A549 (cell line): Measurements from ENCODE around the gene OOSP1. TPM values are rescaled to one million over a fixed set of nuclear protein-coding genes. Genes with fewer than 3 reads are reported as not detected.

ENCODE experiments used
- ATAC-seq, 2 experiments: fragments of 200-7000 bp in 1 of 2; fragments of >200 bp in 1 of 2; cut with Nextera tagmentation in 1 of 2; cut with Tn5 transposase in 1 of 2; 3 replicates each; pipeline versions ENCODE4 v1.8.0 to v1.9.1; 2018 to 2020; ENCODE audit warnings: mild to moderate bottlenecking in 1 of 2, moderate library complexity in 1 of 2
- CTCF ChIA-PET: fragments of 300-600 bp; sonication (Branson Sonifier 250); formaldehyde crosslinking; extraction: SDS; loops from one replicate; lab custom pipeline; 2021; ENCODE audit warnings: antibody characterized with exemption, inconsistent platforms; lab: Yijun Ruan, JAX
- POLR2A ChIA-PET: fragments of 350-600 bp; formaldehyde crosslinking; extraction: SDS; loops from one replicate; lab custom pipeline; 2021; ENCODE audit warnings: antibody characterized with exemption, inconsistent platforms; lab: Yijun Ruan, JAX
- DNase-seq, 2 experiments: peaks; one replicate each; pipeline versions ENCODE4 v3.0.0 to v3.0.0-alpha.2; 2011 to 2016; ENCODE audit warnings: low read depth in 1 of 2, low spot score in 1 of 2
- FAIRE-seq: peaks from 2 replicates; lab custom pipeline; 2011; peaks lifted over from hg19 to GRCh38; lab: Jason Lieb, UNC
- H3K27ac ChIP-seq, 2 experiments: fragments of >200 bp; sonication (Bioruptor Twin); formaldehyde crosslinking; 3 replicates each; pipeline ENCODE4 v1.5.1; 2016 to 2017
- H3K4me1 ChIP-seq: fragments of >200 bp; sonication (Bioruptor Twin); formaldehyde crosslinking; 3 replicates; pipeline ENCODE4 v1.6.1; 2016
- H3K4me2 ChIP-seq: fragments of >200 bp; sonication (Bioruptor Twin); formaldehyde crosslinking; 3 replicates; pipeline ENCODE4 v1.6.1; 2016
- H3K4me3 ChIP-seq: fragments of >200 bp; sonication (Bioruptor Twin); formaldehyde crosslinking; 3 replicates; pipeline ENCODE4 v1.5.1; 2016
- H3K9me3 ChIP-seq: fragments of >200 bp; sonication (Bioruptor Twin); formaldehyde crosslinking; 3 replicates; pipeline ENCODE4 v1.6.1; 2016
- CHD4 ChIP-seq: fragments of 200-600 bp; sonication (generic); IDR thresholded peaks from 2 replicates; pipeline ENCODE4 v1.6.1; 2016; ENCODE audit warnings: antibody characterized with exemption, mild to moderate bottlenecking, borderline replicate concordance
- ELK1 ChIP-seq: fragments of 150-350 bp; IDR thresholded peaks from 2 replicates; pipeline ENCODE4 v1.6.1; 2014; ENCODE audit warnings: low read depth, mild to moderate bottlenecking, low read length
- ESRRA ChIP-seq: fragments of 150-350 bp; IDR thresholded peaks from 2 replicates; pipeline ENCODE4 v1.6.1; 2014; ENCODE audit warnings: mild to moderate bottlenecking, low read length, borderline replicate concordance
- FOSL2 ChIP-seq, 2 experiments: fragments of 450-650 bp in 1 of 2; fragments of >200 bp in 1 of 2; sonication (Bioruptor Twin) in 1 of 2; formaldehyde crosslinking; IDR thresholded peaks; 2 replicates each; pipeline versions ENCODE4 v1.5.0 to v1.6.1; 2016 to 2020; ENCODE audit warnings: mild to moderate bottlenecking in 1 of 2, moderate library complexity in 1 of 2
- HEYL ChIP-seq: fragments of 250-450 bp; sonication (Bioruptor Pico); IDR thresholded peaks from 2 replicates; pipeline ENCODE4 v1.8.0; 2021; ENCODE audit warnings: mild to moderate bottlenecking, moderate library complexity
- JUN ChIP-seq, 2 experiments: fragments of >200 bp; sonication (Bioruptor Twin); formaldehyde crosslinking; IDR thresholded peaks; 2 replicates in 1 of 2; 3 replicates in 1 of 2; pipeline ENCODE4 v1.6.1; 2016 to 2017
- JUNB ChIP-seq: fragments of >200 bp; sonication (Bioruptor Twin); formaldehyde crosslinking; IDR thresholded peaks from 2 replicates; pipeline ENCODE4 v1.6.1; 2016
- MAFK ChIP-seq: fragments of 450-650 bp; IDR thresholded peaks from 2 replicates; pipeline ENCODE4 v1.6.1; 2014; ENCODE audit not compliant: partially characterized antibody
- NFE2L2 ChIP-seq: fragments of 150-350 bp; conservative IDR thresholded peaks from 2 replicates; pipeline ENCODE4 v1.6.1; 2014; ENCODE audit warnings: low read length
- PHF8 ChIP-seq: fragments of 200-600 bp; sonication (generic); IDR thresholded peaks from 2 replicates; pipeline ENCODE4 v1.6.1; 2016; ENCODE audit warnings: low read depth, mild to moderate bottlenecking, antibody characterized with exemption, moderate library complexity, borderline replicate concordance
- POLR2AphosphoS2 ChIP-seq: conservative IDR thresholded peaks from 2 replicates; pipeline ENCODE4 v1.6.1; 2012; ENCODE audit warnings: low read length, improper control_type of control experiment, inconsistent platforms
- RAD21 ChIP-seq, 2 experiments: fragments of >200 bp in 1 of 2; sonication (Bioruptor Twin) in 1 of 2; formaldehyde crosslinking in 1 of 2; IDR thresholded peaks in 1 of 2; conservative IDR thresholded peaks in 1 of 2; 2 replicates in 1 of 2; 3 replicates in 1 of 2; pipeline ENCODE4 v1.6.1; 2012 to 2018; ENCODE audit warnings: inconsistent platforms in 1 of 2
- RNF2 ChIP-seq: fragments of 200-600 bp; sonication (generic); IDR thresholded peaks from 2 replicates; pipeline ENCODE4 v1.6.1; 2016; ENCODE audit warnings: low read depth, mild to moderate bottlenecking, antibody characterized with exemption, moderate library complexity, borderline replicate concordance
- SREBF2 ChIP-seq: fragments of 450-650 bp; IDR thresholded peaks from 2 replicates; pipeline ENCODE4 v1.6.1; 2014; ENCODE audit warnings: mild to moderate bottlenecking, moderate library complexity
- TFCP2L1 ChIP-seq: fragments of 250-450 bp; sonication (Bioruptor Pico); IDR thresholded peaks from 2 replicates; pipeline ENCODE4 v1.5.0; 2021; ENCODE audit warnings: mild to moderate bottlenecking
- TP53 ChIP-seq: fragments of 250-450 bp; sonication (Bioruptor Pico); IDR thresholded peaks from 2 replicates; pipeline ENCODE4 v1.5.0; 2021; ENCODE audit warnings: mild to moderate bottlenecking, moderate library complexity
- USF2 ChIP-seq: fragments of 450-650 bp; IDR thresholded peaks from 2 replicates; pipeline ENCODE4 v1.6.1; 2014; ENCODE audit warnings: antibody characterized with exemption
- ZC3H11A ChIP-seq: fragments of 450-650 bp; IDR thresholded peaks from 2 replicates; pipeline ENCODE4 v1.6.1; 2014; ENCODE audit warnings: antibody characterized with exemption, mild to moderate bottlenecking
- ZFP36 ChIP-seq: fragments of 450-650 bp; IDR thresholded peaks from 2 replicates; pipeline ENCODE4 v1.6.1; 2014; ENCODE audit warnings: borderline replicate concordance; ENCODE audit not compliant: partially characterized antibody
- ZNF302 ChIP-seq: fragments of 250-450 bp; sonication (Bioruptor Pico); IDR thresholded peaks from 2 replicates; pipeline ENCODE4 v1.9.0; 2021; ENCODE audit warnings: inconsistent platforms, mild to moderate bottlenecking, moderate library complexity
- ZSCAN20 ChIP-seq: fragments of 250-450 bp; sonication (Bioruptor Pico); IDR thresholded peaks from 2 replicates; pipeline ENCODE4 v1.8.0; 2022; ENCODE audit warnings: mild to moderate bottlenecking, moderate library complexity
- WGBS: methylation state at CpG from one replicate; pipeline ENCODE4 v1.1.6; 2017; ENCODE audit errors: missing lambda C conversion rate; 5-methylcytosine and 5-hydroxymethylcytosine counted together
- polyA plus RNA-seq, 4 experiments: library from polyadenylated mRNA; depleted of rRNA in 3 of 4; stranded (reverse); fragments of >200 nt; fragmentation: RNase III in 1 of 4; extraction: RNeasy Plus Mini Kit Qiagen cat#74134 plus additional on column Dnase treatment in 1 of 4; gene quantifications; 2 replicates in 3 of 4; 3 replicates in 1 of 4; pipeline ENCODE4 v1.2.3, GENCODE V29; 2011 to 2017
- TF ChIP-seq, protein P1 (sequence below): fragments of 250-450 bp; sonication (Bioruptor Pico); IDR thresholded peaks from 2 replicates; pipeline ENCODE4 v1.5.0; 2020; ENCODE audit warnings: low read depth, mild to moderate bottlenecking, moderate library complexity
- TF ChIP-seq, protein P2 (sequence below): IDR thresholded peaks from 2 replicates; pipeline ENCODE4 v1.6.1; 2012

Gene OOSP1
- polyA plus RNA-seq, 2 of the 4 experiments (the other 2 are of a cell fraction) = not detected

GRCh38 chr11:59954219-59954847 lies 16.1 kb downstream of the OOSP1 start:
- no peak for DNase-seq
- no peak for FAIRE-seq
- Histone ChIP-seq H3K4me2 (no peak overlapping the region), H3K4me1 (no peaks in the 10 kb centered on the region), H3K4me3 (no peak overlapping the region), H3K27ac (no peak overlapping the region), H3K9me3 (no peaks in the 10 kb centered on the region)
- no peak for ATAC-seq
- POLR2A ChIA-PET = no interaction called here
- WGBS = 22% methylated on average over 3 of the region's 3 CpGs
- CTCF ChIA-PET = no interaction called here
- TF ChIP-seq PHF8 (no peak), HEYL (CRISPR knock-in tag) (no peak), TP53 (CRISPR knock-in tag) (no peak), JUNB (no peak), JUN (IDR thresholded peaks at IDR 0.05) (no peak), ZFP36 (no peak), ZNF302 (no peak), SREBF2 (no peak)
- TF ChIP-seq, protein P1, sequence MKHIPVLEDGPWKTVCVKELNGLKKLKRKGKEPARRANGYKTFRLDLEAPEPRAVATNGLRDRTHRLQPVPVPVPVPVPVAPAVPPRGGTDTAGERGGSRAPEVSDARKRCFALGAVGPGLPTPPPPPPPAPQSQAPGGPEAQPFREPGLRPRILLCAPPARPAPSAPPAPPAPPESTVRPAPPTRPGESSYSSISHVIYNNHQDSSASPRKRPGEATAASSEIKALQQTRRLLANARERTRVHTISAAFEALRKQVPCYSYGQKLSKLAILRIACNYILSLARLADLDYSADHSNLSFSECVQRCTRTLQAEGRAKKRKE (CRISPR knock-in tag) = no peak

DNA sequence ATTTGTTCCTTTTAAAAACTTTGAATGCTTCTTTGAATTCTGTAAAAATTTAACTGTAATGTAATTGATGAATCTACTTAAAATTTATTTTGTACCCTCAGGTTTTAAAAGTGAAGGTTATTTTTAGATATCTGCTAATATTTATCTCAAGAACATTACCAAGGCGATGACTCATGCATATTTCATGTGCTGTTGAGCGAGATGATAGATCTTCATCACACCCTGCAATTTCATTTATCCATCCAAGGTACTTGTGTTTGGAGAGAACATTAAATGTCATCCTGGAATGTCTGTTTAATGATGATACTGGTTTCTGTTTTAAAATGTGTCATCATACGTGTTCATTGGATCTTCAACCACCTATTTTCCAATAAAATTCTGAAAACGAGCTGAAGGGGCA lies 18.9 kb downstream of the OOSP1 start:
- DNase-seq (no peak), ATAC-seq (no peak), FAIRE-seq (no peak)
- CTCF ChIA-PET = no interaction called here
- Histone ChIP-seq H3K4me2 (no peak overlapping the region), H3K9me3 (no peaks in the 10 kb centered on the region), H3K27ac (no peak overlapping the region), H3K4me3 (no peak overlapping the region), H3K4me1 (no peaks in the 10 kb centered on the region)
- WGBS = 2% methylated on average over 4 of the region's 4 CpGs
- POLR2A ChIA-PET = no interaction called here
- TF ChIP-seq, protein P2, sequence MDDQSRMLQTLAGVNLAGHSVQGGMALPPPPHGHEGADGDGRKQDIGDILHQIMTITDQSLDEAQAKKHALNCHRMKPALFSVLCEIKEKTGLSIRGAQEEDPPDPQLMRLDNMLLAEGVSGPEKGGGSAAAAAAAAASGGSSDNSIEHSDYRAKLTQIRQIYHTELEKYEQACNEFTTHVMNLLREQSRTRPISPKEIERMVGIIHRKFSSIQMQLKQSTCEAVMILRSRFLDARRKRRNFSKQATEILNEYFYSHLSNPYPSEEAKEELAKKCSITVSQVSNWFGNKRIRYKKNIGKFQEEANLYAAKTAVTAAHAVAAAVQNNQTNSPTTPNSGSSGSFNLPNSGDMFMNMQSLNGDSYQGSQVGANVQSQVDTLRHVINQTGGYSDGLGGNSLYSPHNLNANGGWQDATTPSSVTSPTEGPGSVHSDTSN = no peak
- TF ChIP-seq, protein P1 (CRISPR knock-in tag) = no peak
- TF ChIP-seq HEYL (CRISPR knock-in tag) (no peak), RAD21 (conservative IDR thresholded peaks at IDR 0.05 in 1 of 2, IDR thresholded peaks at IDR 0.05 in 1 of 2) (no peak), SREBF2 (no peak), RNF2 (no peak), FOSL2 (IDR thresholded peaks at IDR 0.05) (no peak), FOSL2 (CRISPR knock-in tag; IDR thresholded peaks at IDR 0.05) (peak; percentile 68), USF2 (no peak), MAFK (peak; percentile 1), ZSCAN20 (CRISPR knock-in tag) (no peak)

GRCh38 chr11:59960502-59961381 lies 22.5 kb downstream of the OOSP1 start:
- no peak for FAIRE-seq
- Histone ChIP-seq H3K27ac (no peak overlapping the region), H3K4me1 (no peaks in the 10 kb centered on the region), H3K4me2 (no peak overlapping the region), H3K9me3 (no peaks in the 10 kb centered on the region), H3K4me3 (no peak overlapping the region)
- no peak for DNase-seq
- no peak for ATAC-seq
- ChIA-PET POLR2A (no interaction called here), CTCF (no interaction called here)
- WGBS = 31% methylated on average over 9 of the region's 9 CpGs
- TF ChIP-seq ZSCAN20 (CRISPR knock-in tag) = no peak
- TF ChIP-seq USF2 = no peak
- no peak for TF ChIP-seq ELK1
- no peak for TF ChIP-seq CHD4
- no peak for TF ChIP-seq TFCP2L1 (CRISPR knock-in tag)
- TF ChIP-seq POLR2AphosphoS2 = no peak
- TF ChIP-seq NFE2L2 = no peak
- no peak for TF ChIP-seq TP53 (CRISPR knock-in tag)
- TF ChIP-seq, protein P2 = no peak
- no peak for TF ChIP-seq ESRRA
- no peak for TF ChIP-seq ZC3H11A
